HCT116 (cell line): ENCODE measurements around the gene TUNAR. TPM values are rescaled to one million over a fixed set of nuclear protein-coding genes. Genes with fewer than 3 reads are reported as not detected.

Source experiments
- ATAC-seq: fragments of 200-7000 bp; cut with Tn5 transposase; 2 replicates; pipeline ENCODE4 v1.9.1; 2020; ENCODE audit warnings: mild to moderate bottlenecking, moderate library complexity
- BruUV-seq: library from RNA; stranded (reverse); fragments of 400-500 nt; replicated peaks from 2 replicates; lab custom pipeline; 2021; lab: Mats Ljungman, UMichigan
- CTCF ChIA-PET: fragments of 300-600 bp; sonication (Branson Sonifier 250); formaldehyde crosslinking; loops from one replicate; lab custom pipeline; 2021; ENCODE audit warnings: antibody characterized with exemption; lab: Charles Lee
- POLR2A ChIA-PET: fragments of 300-600, 350-600 bp; sonication (Branson Sonifier 250); formaldehyde crosslinking; loops from one replicate; lab custom pipeline; 2021; ENCODE audit warnings: antibody characterized with exemption; lab: Charles Lee
- RAD21 ChIA-PET, 2 experiments: fragments of 300-600 bp; sonication (Branson Sonifier 250); formaldehyde crosslinking; loops; one replicate each; lab custom pipeline; 2023; ENCODE audit warnings: low total read pairs in 2 of 2; ENCODE audit not compliant: uncharacterized antibody in 2 of 2, unreplicated experiment in 2 of 2, low non-redundant PET in 1 of 2; lab: Charles Lee
- DNase-seq: peaks from one replicate; pipeline ENCODE4 v3.0.0-alpha.2; 2010; ENCODE audit warnings: low read depth, low spot score
- H2AFZ ChIP-seq: fragments of 200-600 bp; shearing (Covaris generic), sonication (generic); 2 replicates; pipeline ENCODE4 v1.6.1; 2017; ENCODE audit warnings: low read depth, mixed run types, mixed read lengths, antibody characterized with exemption, low read length; ENCODE audit not compliant: poor library complexity, severe bottlenecking
- H3K27ac ChIP-seq: 2 replicates; pipeline ENCODE4 v1.5.1; 2012; ENCODE audit warnings: low read depth, low read length
- H3K27me3 ChIP-seq: fragments of 200-600 bp; sonication (generic); 2 replicates; pipeline ENCODE4 v1.6.1; 2016; ENCODE audit warnings: mixed run types, low read length, mixed read lengths; ENCODE audit not compliant: insufficient read depth
- H3K36me3 ChIP-seq, 2 experiments: fragments of 200-500 bp in 1 of 2; fragments of 200-600 bp in 1 of 2; sonication (Bioruptor generic) in 1 of 2; sonication (generic) in 1 of 2; 2 replicates each; pipeline versions ENCODE4 v1.5.1 to v1.6.1; 2014 to 2016; ENCODE audit warnings: low read length in 2 of 2, inconsistent platforms in 1 of 2, mixed read lengths in 1 of 2, mixed run types in 1 of 2; ENCODE audit not compliant: insufficient read depth in 2 of 2, control insufficient read depth in 1 of 2
- H3K4me1 ChIP-seq, 2 experiments: fragments of 200-600 bp in 1 of 2; sonication (generic) in 1 of 2; 2 replicates each; pipeline versions ENCODE4 v1.5.1 to v1.6.1; 2012 to 2017; ENCODE audit warnings: low read length in 2 of 2, inconsistent platforms in 1 of 2, mild to moderate bottlenecking in 1 of 2, mixed read lengths in 1 of 2, mixed run types in 1 of 2, moderate library complexity in 1 of 2; ENCODE audit not compliant: insufficient read depth in 2 of 2, control insufficient read depth in 1 of 2
- H3K4me2 ChIP-seq: fragments of 200-600 bp; sonication (generic); 2 replicates; pipeline ENCODE4 v1.6.1; 2017; ENCODE audit warnings: mixed run types, low read length, mixed read lengths
- H3K4me3 ChIP-seq, 2 experiments: fragments of 200-600 bp in 1 of 2; sonication (generic) in 1 of 2; replicated peaks in 1 of 2; 2 replicates each; pipeline ENCODE4 v1.5.1; 2011 to 2016; ENCODE audit warnings: low read length in 2 of 2, control low read depth in 1 of 2, low read depth in 1 of 2, mild to moderate bottlenecking in 1 of 2, mixed read lengths in 1 of 2, mixed run types in 1 of 2
- H3K79me2 ChIP-seq: fragments of 200-600 bp; sonication (generic); 2 replicates; pipeline ENCODE4 v1.6.1; 2017; ENCODE audit warnings: mild to moderate bottlenecking, mixed run types, low read length, moderate library complexity, mixed read lengths; ENCODE audit not compliant: insufficient read depth
- H3K9ac ChIP-seq: fragments of 200-600 bp; sonication (generic); 2 replicates; pipeline ENCODE4 v1.6.1; 2016; ENCODE audit warnings: low read length, mixed read lengths
- H3K9me2 ChIP-seq: fragments of 200-600 bp; sonication (generic), shearing (Covaris generic); 2 replicates; pipeline ENCODE4 v1.6.1; 2017; ENCODE audit warnings: mixed run types, mild to moderate bottlenecking, moderate library complexity; ENCODE audit not compliant: insufficient read depth
- H3K9me3 ChIP-seq, 2 experiments: fragments of 200-500 bp in 1 of 2; fragments of 200-600 bp in 1 of 2; sonication (Bioruptor generic) in 1 of 2; sonication (generic) in 1 of 2; 2 replicates each; pipeline ENCODE4 v1.6.1; 2014 to 2017; ENCODE audit warnings: low read length in 2 of 2, mixed read lengths in 2 of 2, inconsistent platforms in 1 of 2, low read depth in 1 of 2, mild to moderate bottlenecking in 1 of 2, mixed run types in 1 of 2, moderate library complexity in 1 of 2; ENCODE audit not compliant: control insufficient read depth in 1 of 2, insufficient read depth in 1 of 2
- H4K20me1 ChIP-seq: fragments of 200-600 bp; sonication (generic), shearing (Covaris generic); 2 replicates; pipeline ENCODE4 v1.6.1; 2017; ENCODE audit warnings: mixed run types, mild to moderate bottlenecking, moderate library complexity; ENCODE audit not compliant: insufficient read depth
- ATF3 ChIP-seq: IDR thresholded peaks from 2 replicates; pipeline ENCODE4 v1.6.1; 2012
- CBX3 ChIP-seq: IDR thresholded peaks from 2 replicates; pipeline ENCODE4 v1.6.1; 2012; ENCODE audit warnings: low read depth
- CEBPB ChIP-seq: IDR thresholded peaks from 2 replicates; pipeline ENCODE4 v1.6.1; 2012; ENCODE audit warnings: low read depth
- EZH2 ChIP-seq: fragments of 200-600 bp; sonication (generic); IDR thresholded peaks from 2 replicates; pipeline ENCODE4 v1.6.1; 2017; ENCODE audit warnings: antibody characterized with exemption, mixed run types
- EZH2phosphoT487 ChIP-seq: fragments of 200-600 bp; IDR thresholded peaks from 2 replicates; pipeline ENCODE4 v1.6.1; 2018; ENCODE audit warnings: antibody characterized with exemption, borderline replicate concordance
- FOSL1 ChIP-seq: IDR thresholded peaks from 2 replicates; pipeline ENCODE4 v1.6.1; 2012; ENCODE audit warnings: low read depth
- POLR2A ChIP-seq: IDR thresholded peaks from 2 replicates; pipeline ENCODE4 v1.7.0; 2011; ENCODE audit warnings: borderline replicate concordance; ENCODE audit not compliant: insufficient read depth, insufficient read length; ENCODE audit errors: extremely low read depth
- REST ChIP-seq: IDR thresholded peaks from 2 replicates; pipeline ENCODE4 v1.6.1; 2012; ENCODE audit warnings: low read depth
- SP1 ChIP-seq: IDR thresholded peaks from 2 replicates; pipeline ENCODE4 v1.6.1; 2012; ENCODE audit warnings: low read depth
- SRF ChIP-seq: IDR thresholded peaks from 2 replicates; pipeline ENCODE4 v1.6.1; 2012; ENCODE audit warnings: low read depth
- TCF7L2 ChIP-seq: IDR thresholded peaks from 2 replicates; pipeline ENCODE4 v1.7.0; 2011; ENCODE audit warnings: borderline replicate concordance, inconsistent platforms; ENCODE audit not compliant: insufficient read depth, insufficient read length; ENCODE audit errors: extremely low read depth
- YY1 ChIP-seq: IDR thresholded peaks from 2 replicates; pipeline ENCODE4 v1.6.1; 2011; ENCODE audit warnings: low read length, low read depth, moderate library complexity, mild to moderate bottlenecking; ENCODE audit not compliant: insufficient replicate concordance; ENCODE audit errors: extremely low read depth
- ZFX ChIP-seq: fragments of 450-650 bp; IDR thresholded peaks from 2 replicates; pipeline ENCODE4 v1.6.1; 2017
- ZNF274 ChIP-seq: fragments of 200-500 bp; sonication (Bioruptor generic); IDR thresholded peaks from 2 replicates; pipeline ENCODE4 v1.6.1; 2014; ENCODE audit warnings: mild to moderate bottlenecking, low read depth, low read length, inconsistent platforms
- intact Hi-C: fragments of 100-400 bp; cut with micrococcal nuclease; formaldehyde crosslinking; loops from 2 replicates; pipeline ENCODE4 v1.10.0; 2022
- total RNA-seq: library from RNA; stranded (reverse); gene quantifications from one replicate; pipeline ENCODE4 v1.2.1, GENCODE V29; 2021; ENCODE audit not compliant: unreplicated experiment
- TF ChIP-seq, protein P1 (sequence below): IDR thresholded peaks from 2 replicates; pipeline ENCODE4 v1.6.1; 2012
- TF ChIP-seq, protein P2 (sequence below): IDR thresholded peaks from 2 replicates; pipeline ENCODE4 v1.6.1; 2011; ENCODE audit warnings: mild to moderate bottlenecking, low read length, moderate library complexity; ENCODE audit not compliant: insufficient replicate concordance; ENCODE audit errors: extremely low read depth

TUNAR gene
- total RNA-seq, 1 experiment from 2014 or later: not detected

DNA sequence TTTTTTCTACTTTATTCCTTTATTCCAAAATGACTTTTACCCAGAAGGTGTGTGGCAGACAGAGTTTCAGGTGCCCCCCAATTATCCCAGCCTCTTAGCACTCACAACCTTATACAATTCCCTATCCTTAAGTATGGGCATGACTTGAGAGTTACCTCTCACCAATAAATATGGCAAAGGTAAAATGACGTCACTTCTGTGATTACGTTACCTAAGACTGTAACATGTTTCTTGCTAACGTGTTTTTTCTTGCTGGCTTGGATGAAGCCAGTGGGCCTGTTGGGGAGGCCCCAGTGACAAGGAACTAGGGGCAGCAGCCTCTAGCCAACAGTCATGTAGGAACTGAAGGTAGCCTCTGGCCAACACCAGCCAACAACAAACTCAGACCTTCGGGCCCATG is 13.3 kb upstream of the TUNAR start:
- TF ChIP-seq TCF7L2: no peak
- TF ChIP-seq SP1: no peak
- TF ChIP-seq FOSL1: no peak
- TF ChIP-seq CBX3: no peak
- no peak for TF ChIP-seq ZFX
- no peak for TF ChIP-seq ZNF274
- TF ChIP-seq, all 23 proteins: peak for 0
- Histone ChIP-seq H3K9me2 (no peaks in the 10 kb centered on the region), H3K4me3 (no peak overlapping the region), H3K27me3 (peaks cover 21% of the 10 kb centered on the region), H3K9ac (no peak overlapping the region), H3K79me2 (no peaks in the 10 kb centered on the region), H4K20me1 (no peaks in the 10 kb centered on the region), H3K4me1 (no peaks in the 10 kb centered on the region), H3K27ac (no peak overlapping the region), H3K4me2 (no peak overlapping the region), H3K36me3 (no peaks in the 10 kb centered on the region), H2AFZ (no peak overlapping the region), H3K9me3 (no peaks in the 10 kb centered on the region)
- CTCF ChIA-PET: no interaction called here
- DNase-seq (no peak), ATAC-seq (no peak)
- intact Hi-C loops: no loop called here
- BruUV-seq: no TSS peak
- POLR2A ChIA-PET: no interaction called here
- RAD21 ChIA-PET: no interaction called here

- POLR2A ChIA-PET: no interaction called here
- Histone ChIP-seq H4K20me1 (no peaks in the 10 kb centered on the region), H3K79me2 (no peaks in the 10 kb centered on the region), H3K27me3 (peaks cover 56% of the 10 kb centered on the region), H2AFZ (no peak overlapping the region), H3K9ac (no peak overlapping the region), H3K4me3 (no peak overlapping the region), H3K4me2 (no peak overlapping the region), H3K4me1 (no peaks in the 10 kb centered on the region), H3K9me2 (no peaks in the 10 kb centered on the region), H3K36me3 (no peaks in the 10 kb centered on the region), H3K9me3 (no peaks in the 10 kb centered on the region), H3K27ac (no peak overlapping the region)
- CTCF ChIA-PET: no interaction called here
- ATAC-seq: no peak
- RAD21 ChIA-PET: no interaction called here
- DNase-seq: no peak
- BruUV-seq: no TSS peak
- intact Hi-C loops: no loop called here
- TF ChIP-seq ATF3 (no peak), YY1 (no peak), REST (no peak), CEBPB (no peak), POLR2A (no peak), SRF (no peak), EZH2 (no peak), EZH2phosphoT487 (no peak)
- TF ChIP-seq, protein P1, sequence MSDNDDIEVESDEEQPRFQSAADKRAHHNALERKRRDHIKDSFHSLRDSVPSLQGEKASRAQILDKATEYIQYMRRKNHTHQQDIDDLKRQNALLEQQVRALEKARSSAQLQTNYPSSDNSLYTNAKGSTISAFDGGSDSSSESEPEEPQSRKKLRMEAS: no peak
- TF ChIP-seq, protein P2, sequence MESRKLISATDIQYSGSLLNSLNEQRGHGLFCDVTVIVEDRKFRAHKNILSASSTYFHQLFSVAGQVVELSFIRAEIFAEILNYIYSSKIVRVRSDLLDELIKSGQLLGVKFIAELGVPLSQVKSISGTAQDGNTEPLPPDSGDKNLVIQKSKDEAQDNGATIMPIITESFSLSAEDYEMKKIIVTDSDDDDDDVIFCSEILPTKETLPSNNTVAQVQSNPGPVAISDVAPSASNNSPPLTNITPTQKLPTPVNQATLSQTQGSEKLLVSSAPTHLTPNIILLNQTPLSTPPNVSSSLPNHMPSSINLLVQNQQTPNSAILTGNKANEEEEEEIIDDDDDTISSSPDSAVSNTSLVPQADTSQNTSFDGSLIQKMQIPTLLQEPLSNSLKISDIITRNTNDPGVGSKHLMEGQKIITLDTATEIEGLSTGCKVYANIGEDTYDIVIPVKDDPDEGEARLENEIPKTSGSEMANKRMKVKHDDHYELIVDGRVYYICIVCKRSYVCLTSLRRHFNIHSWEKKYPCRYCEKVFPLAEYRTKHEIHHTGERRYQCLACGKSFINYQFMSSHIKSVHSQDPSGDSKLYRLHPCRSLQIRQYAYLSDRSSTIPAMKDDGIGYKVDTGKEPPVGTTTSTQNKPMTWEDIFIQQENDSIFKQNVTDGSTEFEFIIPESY: no peak
Measured at GRCh38 chr14:95869776-95870175, 6.9 kb upstream of the TUNAR start.
